Cardiac muscle cell (in vitro differentiated cells and primary cell): Measurements from ENCODE around the gene CMTM7. TPM values are rescaled to one million over a fixed set of nuclear protein-coding genes. Genes with fewer than 3 reads are reported as not detected.

ENCODE experiments used
- DNase-seq, 2 donors: peaks; one replicate each; pipeline versions ENCODE4 v3.0.0 to v3.0.0-alpha.2; 2010 to 2017; ENCODE audit warnings: low read depth in 1 of 2, low spot score in 1 of 2
- H3K27ac ChIP-seq: fragments of 200-600 bp; sonication (generic); 2 replicates; pipeline ENCODE4 v1.5.1; 2016
- H3K27me3 ChIP-seq: fragments of 200-600 bp; sonication (generic); 2 replicates; pipeline ENCODE4 v1.6.0; 2016; ENCODE audit warnings: control low read depth
- H3K36me3 ChIP-seq: fragments of 200-600 bp; sonication (generic); 2 replicates; pipeline ENCODE4 v1.5.1; 2016; ENCODE audit warnings: control low read depth
- H3K4me1 ChIP-seq: fragments of 200-600 bp; sonication (generic); 2 replicates; pipeline ENCODE4 v1.8.1; 2017; ENCODE audit warnings: low read depth, mild to moderate bottlenecking, mixed run types
- H3K4me3 ChIP-seq: fragments of 200-600 bp; sonication (generic); 2 replicates; pipeline ENCODE4 v1.5.1; 2016; ENCODE audit warnings: mild to moderate bottlenecking
- H3K9me3 ChIP-seq: fragments of 200-600 bp; sonication (generic); 2 replicates; pipeline ENCODE4 v1.5.1; 2017; ENCODE audit warnings: low read depth, mild to moderate bottlenecking, control low read depth
- polyA plus RNA-seq: library from polyadenylated mRNA; unstranded; fragments of >200 nt; fragmentation: Nextera tagmentation; extraction: Ambion mirVana; gene quantifications from 2 replicates; pipeline ENCODE4 v1.2.1, GENCODE V29; 2016
- total RNA-seq: library from RNA; depleted of rRNA; stranded (reverse); fragments of >200 nt; gene quantifications from 2 replicates; pipeline ENCODE4 v1.2.3, GENCODE V29; 2016
- TF ChIP-seq, protein P1 (sequence below): IDR thresholded peaks from 2 replicates; pipeline ENCODE4 v1.5.1; 2012; ENCODE audit warnings: low read depth, mild to moderate bottlenecking, low read length

CMTM7 gene
- total and polyA plus RNA-seq, 2 experiments from 2014 or later, result 24.2 to 42.4 TPM

DNA sequence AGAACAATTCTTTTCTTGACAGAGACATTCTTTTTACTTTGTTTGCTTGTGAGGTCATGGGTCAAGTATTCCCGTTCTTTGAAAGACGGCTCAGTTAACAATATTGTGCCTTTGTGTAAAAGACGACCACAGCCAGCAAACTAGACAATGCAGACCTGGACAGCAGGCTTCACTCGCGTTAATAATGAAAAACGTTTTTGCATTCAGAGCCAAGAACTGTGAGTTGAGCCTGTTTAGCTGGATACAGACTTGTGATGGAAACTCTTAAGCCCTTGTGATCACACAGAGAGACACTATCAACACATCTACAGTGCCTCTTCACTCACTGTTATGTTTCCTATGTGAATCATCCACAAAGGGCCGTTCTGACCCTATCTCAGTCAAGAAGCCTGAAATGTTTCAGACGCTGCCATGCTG lies 37.3 kb upstream of the CMTM7 start:
- H3K4me3 ChIP-seq, result no peak overlapping the region
- H3K27ac ChIP-seq, result no peak overlapping the region
- DNase-seq, result peak in 1 of 2 donors; percentile 36
- TF ChIP-seq, protein P1, sequence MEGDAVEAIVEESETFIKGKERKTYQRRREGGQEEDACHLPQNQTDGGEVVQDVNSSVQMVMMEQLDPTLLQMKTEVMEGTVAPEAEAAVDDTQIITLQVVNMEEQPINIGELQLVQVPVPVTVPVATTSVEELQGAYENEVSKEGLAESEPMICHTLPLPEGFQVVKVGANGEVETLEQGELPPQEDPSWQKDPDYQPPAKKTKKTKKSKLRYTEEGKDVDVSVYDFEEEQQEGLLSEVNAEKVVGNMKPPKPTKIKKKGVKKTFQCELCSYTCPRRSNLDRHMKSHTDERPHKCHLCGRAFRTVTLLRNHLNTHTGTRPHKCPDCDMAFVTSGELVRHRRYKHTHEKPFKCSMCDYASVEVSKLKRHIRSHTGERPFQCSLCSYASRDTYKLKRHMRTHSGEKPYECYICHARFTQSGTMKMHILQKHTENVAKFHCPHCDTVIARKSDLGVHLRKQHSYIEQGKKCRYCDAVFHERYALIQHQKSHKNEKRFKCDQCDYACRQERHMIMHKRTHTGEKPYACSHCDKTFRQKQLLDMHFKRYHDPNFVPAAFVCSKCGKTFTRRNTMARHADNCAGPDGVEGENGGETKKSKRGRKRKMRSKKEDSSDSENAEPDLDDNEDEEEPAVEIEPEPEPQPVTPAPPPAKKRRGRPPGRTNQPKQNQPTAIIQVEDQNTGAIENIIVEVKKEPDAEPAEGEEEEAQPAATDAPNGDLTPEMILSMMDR, result no peak
- peaks cover 10% of the 10 kb centered on the region for H3K4me1 ChIP-seq
- no peaks in the 10 kb centered on the region for H3K9me3 ChIP-seq
- H3K27me3 ChIP-seq, result no peaks in the 10 kb centered on the region
- no peaks in the 10 kb centered on the region for H3K36me3 ChIP-seq

DNA sequence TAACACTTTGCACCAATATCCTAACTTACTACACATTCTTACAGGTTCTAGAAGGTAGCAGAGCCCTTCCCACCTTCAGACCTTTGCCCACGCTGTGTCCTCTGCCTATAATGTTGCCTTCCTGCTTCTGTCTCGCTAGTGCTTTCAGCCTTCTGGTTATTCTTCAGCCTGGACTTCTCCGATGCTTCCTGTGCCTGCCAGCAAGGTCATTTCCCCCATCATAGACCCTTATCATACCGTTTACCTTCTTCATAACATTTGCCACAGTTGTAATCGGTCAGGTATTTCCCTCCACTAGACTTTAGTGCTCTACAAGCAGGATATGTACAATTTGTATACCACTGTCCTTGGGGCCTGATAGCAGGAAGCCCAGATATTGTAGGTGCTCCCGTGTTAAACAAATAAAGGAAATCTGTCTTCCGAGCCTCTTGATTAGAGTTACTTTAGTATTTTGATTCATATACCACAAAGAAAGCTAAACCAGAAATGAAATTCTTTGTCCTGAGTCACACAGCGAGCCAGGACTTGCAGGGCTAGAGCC lies 35.8 kb upstream of the CMTM7 start:
- Histone ChIP-seq H3K9me3 (no peaks in the 10 kb centered on the region), H3K36me3 (no peaks in the 10 kb centered on the region), H3K4me1 (peaks cover 10% of the 10 kb centered on the region), H3K27me3 (no peaks in the 10 kb centered on the region), H3K4me3 (no peak overlapping the region), H3K27ac (no peak overlapping the region)
- TF ChIP-seq, protein P1, result no peak
- no peak for DNase-seq

DNA sequence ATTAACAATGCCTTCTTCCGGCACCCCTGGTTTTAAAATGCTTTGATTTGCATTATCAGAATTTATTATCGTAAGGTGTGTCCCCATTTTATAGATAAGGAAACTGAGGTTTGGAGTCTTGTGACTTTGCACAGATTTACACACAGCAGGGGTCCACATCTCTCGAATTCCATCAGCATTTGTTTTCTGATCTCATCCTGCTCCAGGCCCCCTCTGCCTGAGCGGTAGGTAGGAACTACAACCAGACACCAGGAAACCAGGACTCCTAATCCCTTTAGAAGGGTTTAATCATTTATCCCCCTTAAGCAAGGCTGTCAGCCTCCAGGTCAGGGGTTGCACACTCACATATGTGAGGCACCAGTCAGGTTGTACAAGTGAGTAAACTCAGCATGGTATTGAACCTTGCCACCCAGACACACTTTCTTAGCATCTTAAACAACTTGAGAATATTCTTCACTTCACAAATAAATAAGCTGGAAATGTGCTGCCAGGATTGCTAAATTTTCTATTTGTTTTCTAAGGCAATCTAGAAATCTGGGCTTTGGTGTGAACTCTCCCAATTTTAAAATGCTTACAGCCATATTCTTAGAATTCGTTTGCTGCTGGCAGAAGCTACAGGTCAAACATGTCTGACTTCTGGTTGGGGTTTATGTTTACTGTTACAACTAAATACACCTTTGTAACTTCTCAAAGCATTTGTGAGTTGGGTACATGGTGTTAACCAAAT lies 31.7 kb upstream of the CMTM7 start:
- DNase-seq, result no peak
- no peak overlapping the region for H3K4me3 ChIP-seq
- no peaks in the 10 kb centered on the region for H3K36me3 ChIP-seq
- TF ChIP-seq, protein P1, result no peak
- no peak overlapping the region for H3K27ac ChIP-seq
- H3K4me1 ChIP-seq, result peaks cover under 1% of the 10 kb centered on the region
- no peaks in the 10 kb centered on the region for H3K27me3 ChIP-seq
- H3K9me3 ChIP-seq, result no peaks in the 10 kb centered on the region

GRCh38 chr3:32360493-32360827 lies 31.2 kb upstream of the CMTM7 start:
- Histone ChIP-seq H3K36me3 (no peaks in the 10 kb centered on the region), H3K4me1 (no peaks in the 10 kb centered on the region), H3K27ac (no peak overlapping the region), H3K4me3 (no peak overlapping the region), H3K27me3 (no peaks in the 10 kb centered on the region), H3K9me3 (no peaks in the 10 kb centered on the region)
- TF ChIP-seq, protein P1, result no peak
- DNase-seq, result no peak

DNA sequence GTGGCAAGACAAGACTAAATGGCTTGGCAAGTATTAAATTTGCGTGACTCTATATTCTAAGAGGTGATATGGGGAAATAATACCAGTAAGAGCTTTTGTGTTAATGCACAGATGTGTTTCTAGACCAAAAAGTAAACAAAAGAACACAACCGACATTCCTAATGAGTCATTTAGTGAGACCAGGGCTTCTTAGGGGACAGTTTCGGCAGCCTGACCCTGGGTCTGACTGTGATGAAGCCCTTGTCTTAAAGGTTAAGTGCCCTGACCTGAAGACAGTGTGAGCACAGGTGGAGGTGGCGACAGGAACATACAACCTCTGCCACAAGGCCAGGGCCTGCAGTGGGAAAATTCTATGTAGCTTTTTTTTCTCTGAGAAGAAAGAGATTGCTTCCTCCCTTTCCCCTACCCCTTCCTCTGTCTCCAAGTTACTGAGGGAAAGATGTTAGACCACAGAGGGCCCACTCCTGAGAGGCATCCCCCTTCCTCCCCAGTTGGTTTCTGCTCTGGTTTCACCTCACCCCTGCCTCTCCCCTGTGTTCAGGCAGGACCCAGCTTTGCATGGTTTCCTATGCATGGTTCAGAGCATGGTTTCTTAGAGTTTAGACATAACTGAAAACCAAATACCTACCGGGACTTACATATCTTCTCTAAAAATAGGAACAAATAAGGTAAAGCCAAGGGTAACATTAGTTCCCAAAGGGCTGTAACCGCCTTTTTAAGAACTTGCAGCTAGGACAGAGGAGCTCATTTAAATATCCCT lies 24.8 kb upstream of the CMTM7 start:
- Histone ChIP-seq H3K4me1 (peaks cover 15% of the 10 kb centered on the region), H3K27ac (peak overlapping the region; percentile 63), H3K9me3 (no peaks in the 10 kb centered on the region), H3K4me3 (no peak overlapping the region), H3K36me3 (no peaks in the 10 kb centered on the region), H3K27me3 (no peaks in the 10 kb centered on the region)
- DNase-seq, result peak in 1 of 2 donors; percentile 21
- TF ChIP-seq, protein P1, result no peak
